GM18498 (cell line): ENCODE measurements around the gene OLFML3.

Experiments used
- ATAC-seq: cut with Tn5 transposase; IDR thresholded peaks from one replicate; pipeline ENCODE4 v1.9.1; 2021; ENCODE audit warnings: mild to moderate bottlenecking, moderate library complexity; ENCODE audit not compliant: unreplicated experiment

Gene OLFML3

DNA sequence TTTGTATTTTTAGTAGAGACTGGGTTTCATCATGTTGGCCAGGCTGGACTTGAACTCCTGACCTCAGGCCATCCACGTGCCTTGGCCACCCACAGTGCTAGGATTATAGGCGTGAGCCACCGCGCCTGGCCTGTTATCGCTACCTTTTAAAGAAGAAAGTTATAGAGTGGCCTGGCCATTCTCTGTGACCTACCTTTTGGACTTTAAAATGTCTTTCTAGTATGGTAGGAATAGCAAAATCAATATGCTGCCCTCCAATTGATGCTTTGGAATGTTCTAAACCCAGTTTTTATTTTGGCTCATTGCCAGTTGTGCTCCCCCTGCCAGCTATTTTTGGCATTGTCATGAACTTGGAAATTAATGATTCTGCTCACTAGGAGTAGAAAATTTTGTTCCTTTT is 30.3 kb upstream of the OLFML3 start:
- no peak for ATAC-seq

DNA sequence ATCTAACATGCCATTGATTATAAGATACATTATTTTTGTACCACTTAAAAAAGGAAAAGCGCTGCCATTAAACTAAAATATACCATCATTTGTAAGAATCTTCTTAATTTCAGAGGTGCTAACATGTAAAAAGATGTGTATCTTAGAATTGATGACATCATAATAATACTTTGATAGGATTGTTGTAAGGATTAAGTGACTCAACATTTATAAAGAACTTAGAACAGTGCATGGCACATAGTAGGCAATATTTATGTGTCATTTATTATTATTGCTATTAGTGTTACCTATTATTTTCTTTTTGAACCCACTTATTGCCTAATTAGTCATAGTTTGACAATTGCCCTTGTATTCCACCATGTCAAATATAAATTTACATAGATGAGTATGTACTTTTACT is 28.4 kb upstream of the OLFML3 start:
- no peak for ATAC-seq

DNA sequence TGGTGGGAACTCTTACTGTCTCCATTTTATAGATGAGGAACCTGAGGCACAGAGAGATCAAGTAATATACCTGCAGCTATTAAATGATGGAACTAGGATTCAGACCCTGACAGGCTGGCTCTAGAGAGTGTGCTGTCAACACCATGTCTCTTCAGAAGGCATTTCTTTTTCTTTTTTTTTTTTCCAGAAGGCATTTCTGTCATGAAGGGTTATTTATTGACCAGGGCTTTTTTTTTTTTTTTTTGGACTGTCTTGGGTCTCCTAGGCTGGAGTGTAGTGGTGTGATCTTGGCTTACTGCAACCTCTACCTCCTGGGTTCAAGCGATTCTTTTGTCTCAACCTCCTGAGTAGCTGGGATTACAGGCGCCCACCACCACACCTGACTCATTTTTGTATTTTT is 27.6 kb upstream of the OLFML3 start:
- ATAC-seq = no peak

DNA sequence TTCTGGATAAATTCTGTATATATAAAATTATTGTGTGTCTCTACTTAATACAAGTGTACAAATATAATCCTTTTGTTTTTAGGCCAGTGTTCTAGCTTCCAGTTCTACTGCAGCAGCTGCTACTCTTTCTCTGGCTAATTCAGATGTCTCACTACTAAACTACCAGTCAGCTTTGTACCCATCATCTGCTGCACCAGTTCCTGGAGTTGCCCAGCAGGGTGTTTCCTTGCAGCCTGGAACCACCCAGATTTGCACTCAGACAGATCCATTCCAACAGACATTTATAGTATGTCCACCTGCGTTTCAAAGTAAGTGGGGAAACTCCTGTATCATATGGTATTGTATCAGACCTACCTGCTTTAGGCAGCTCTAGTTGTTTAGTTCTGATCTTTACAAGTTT is 21.3 kb upstream of the OLFML3 start:
- ATAC-seq = no peak

GRCh38 chr1:113958691-113959090 is 20.6 kb upstream of the OLFML3 start:
- ATAC-seq = no peak

GRCh38 chr1:113963281-113963906 is 15.9 kb upstream of the OLFML3 start:
- ATAC-seq = no peak

DNA sequence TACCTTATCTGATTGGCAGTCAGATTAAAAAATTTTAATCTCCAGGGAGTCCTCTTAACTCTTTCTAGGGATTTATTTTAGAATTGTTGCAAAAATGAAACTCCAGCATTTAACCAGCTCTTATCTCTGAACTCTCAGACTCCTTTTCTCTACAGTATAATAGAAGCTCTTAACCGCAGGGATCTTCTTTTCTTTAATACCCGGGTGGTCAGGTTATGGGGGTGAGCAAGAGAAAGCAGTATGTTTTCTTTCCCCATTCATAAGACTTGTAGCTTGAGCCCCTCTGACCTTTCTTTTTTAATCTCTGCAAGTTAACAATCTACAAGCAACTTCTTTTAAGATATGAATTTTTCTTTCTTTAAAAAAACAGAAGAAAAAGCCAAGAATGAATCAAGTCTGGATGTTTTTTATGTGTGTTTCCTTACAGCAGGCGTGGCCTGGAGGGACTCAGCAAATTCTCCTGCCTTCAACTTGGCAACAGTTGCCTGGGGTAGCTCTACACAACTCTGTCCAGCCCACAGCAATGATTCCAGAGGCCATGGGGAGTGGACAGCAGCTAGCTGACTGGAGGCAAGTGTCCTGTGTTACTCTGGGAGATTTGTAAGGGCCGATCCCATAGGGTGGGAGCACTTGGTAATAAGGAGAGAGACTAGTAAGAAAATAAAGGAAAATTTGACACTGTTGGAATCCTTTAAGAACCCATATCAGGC is 13.4 kb upstream of the OLFML3 start:
- ATAC-seq = no peak

- no peak for ATAC-seq
Measured at GRCh38 chr1:113972954-113973353, 6.3 kb upstream of the OLFML3 start.

DNA sequence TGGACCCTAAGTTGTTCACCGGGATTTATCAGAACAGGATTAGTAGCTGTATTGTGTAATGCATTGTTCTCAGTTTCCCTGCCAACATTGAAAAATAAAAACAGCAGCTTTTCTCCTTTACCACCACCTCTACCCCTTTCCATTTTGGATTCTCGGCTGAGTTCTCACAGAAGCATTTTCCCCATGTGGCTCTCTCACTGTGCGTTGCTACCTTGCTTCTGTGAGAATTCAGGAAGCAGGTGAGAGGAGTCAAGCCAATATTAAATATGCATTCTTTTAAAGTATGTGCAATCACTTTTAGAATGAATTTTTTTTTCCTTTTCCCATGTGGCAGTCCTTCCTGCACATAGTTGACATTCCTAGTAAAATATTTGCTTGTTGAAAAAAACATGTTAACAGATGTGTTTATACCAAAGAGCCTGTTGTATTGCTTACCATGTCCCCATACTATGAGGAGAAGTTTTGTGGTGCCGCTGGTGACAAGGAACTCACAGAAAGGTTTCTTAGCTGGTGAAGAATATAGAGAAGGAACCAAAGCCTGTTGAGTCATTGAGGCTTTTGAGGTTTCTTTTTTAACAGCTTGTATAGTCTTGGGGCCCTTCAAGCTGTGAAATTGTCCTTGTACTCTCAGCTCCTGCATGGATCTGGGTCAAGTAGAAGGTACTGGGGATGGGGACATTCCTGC is 3.9 kb upstream of the OLFML3 start:
- ATAC-seq = no peak

- no peak for ATAC-seq
Measured at GRCh38 chr1:113976609-113977278, 2.5 kb upstream of the OLFML3 start.

- no peak for ATAC-seq
Measured at GRCh38 chr1:113977906-113978305, 1.4 kb upstream of the OLFML3 start.

DNA sequence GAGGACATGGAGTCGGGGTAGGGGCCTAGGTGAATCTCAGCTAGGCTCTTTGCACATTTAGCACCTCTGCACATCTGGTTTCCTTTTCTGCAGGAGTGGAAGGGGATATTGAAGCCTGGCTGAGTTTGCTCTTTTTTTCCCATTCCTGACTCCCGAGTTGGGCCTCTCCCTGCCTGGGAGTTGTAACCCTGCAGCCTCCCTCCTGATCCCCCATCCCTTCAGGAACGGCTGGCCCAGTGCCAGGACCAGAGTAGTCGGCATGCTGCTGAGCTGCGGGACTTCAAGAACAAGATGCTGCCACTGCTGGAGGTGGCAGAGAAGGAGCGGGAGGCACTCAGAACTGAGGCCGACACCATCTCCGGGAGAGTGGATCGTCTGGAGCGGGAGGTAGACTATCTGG is 836 bp downstream of the OLFML3 start:
- ATAC-seq = no peak

GRCh38 chr1:113981962-113982931 is 3.0 kb downstream of the OLFML3 start:
- ATAC-seq = no peak

DNA sequence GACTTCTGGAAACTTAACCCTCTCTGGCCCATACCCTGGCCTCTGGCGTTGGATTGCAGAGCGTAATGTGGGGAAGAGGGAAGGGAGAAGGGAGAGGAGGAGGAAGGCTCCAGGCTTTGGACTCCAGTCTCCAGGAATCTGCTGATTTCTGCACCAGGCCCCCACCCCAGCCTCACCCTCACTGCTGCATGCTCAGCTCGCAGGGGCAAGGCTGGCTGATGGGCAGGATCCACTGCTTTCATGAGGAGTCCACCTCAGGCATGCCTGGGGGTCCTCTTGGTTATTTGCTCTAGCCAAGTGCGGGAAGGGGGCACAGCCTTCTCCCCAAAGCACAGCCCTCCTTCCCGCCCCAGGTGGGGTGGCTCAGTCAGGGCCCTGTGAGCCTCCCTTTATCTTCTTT is 3.7 kb downstream of the OLFML3 start:
- ATAC-seq = no peak

GRCh38 chr1:113983391-113983790 is 4.1 kb downstream of the OLFML3 start:
- ATAC-seq = no peak

DNA sequence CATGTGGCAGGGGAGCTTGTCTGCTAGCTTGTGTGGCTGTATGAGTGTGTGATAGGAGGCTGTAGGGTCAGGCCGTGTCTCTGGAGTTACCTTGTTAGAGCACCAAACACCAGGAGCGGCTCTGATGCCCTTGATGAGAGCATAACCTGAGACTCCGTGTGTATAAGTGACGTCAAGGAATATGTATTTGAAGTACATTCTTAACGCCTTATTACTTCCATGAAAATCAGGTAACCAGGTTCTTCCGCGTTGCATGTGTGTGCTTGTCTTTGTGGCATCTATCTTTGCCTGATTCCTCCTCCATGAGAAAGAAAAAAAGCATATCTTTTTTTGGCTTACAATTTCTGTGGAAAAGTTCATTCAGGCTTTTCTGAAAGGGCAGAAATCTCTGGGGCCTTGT is 4.6 kb downstream of the OLFML3 start:
- ATAC-seq = no peak

GRCh38 chr1:113984710-113985109 is 5.4 kb downstream of the OLFML3 start:
- no peak for ATAC-seq

GRCh38 chr1:113986802-113987201 is 7.5 kb downstream of the OLFML3 start:
- ATAC-seq = no peak

DNA sequence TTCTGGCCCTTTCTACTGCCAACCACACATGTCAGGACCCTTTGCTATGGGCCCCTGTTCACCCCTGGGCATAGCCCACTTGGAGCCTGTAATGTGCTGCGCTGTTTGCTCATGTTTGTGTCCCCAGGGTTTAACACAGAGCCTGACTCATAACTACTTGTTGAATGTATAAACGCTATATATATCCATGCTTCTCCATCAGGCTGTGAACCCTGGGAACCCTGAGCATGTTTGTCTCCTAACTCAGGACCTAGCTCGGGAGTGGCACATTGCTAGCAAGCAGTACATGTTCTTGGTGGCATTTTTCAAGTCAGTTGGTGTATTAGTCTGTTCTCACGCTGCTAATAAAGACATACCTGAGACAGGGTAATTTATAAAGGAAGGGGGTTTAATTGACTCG is 8.0 kb downstream of the OLFML3 start:
- ATAC-seq = no peak

DNA sequence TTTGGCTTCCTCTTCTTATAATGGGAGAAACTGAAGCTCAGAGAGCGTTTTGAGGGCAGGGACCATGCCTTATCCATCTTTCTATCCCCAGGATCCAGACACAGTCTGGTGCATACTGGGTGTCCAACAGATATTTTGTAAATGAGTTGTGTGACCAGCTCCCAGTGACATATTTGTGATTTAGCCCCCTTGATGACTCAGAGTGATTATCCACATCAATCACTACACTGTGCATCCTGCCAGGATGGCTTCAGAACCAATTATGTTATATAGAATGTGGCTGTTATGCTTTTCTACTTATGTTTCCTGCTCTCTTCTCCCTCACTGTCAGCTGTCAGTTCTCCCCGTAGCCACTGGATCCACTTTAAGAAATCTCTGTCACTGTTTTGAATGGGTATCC is 11.3 kb downstream of the OLFML3 start:
- no peak for ATAC-seq

DNA sequence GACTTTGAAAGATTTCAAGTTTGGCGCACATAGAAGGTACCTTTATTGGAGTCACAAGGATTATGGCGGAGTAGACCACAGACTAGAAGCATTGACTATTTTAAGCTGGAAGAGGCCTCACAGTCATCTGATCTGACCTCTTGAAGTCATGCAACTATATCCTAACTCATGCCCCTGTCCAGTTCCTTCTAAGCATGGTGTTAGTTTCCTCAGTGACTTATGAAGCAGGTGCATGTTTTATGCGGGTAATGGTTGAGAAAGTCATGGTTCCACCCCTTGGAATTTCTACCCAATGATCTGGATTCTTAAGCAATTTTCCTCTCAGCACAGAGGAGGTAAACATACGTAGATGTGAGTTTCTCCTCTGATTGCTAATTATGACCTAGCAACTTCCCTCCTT is 11.7 kb downstream of the OLFML3 start:
- ATAC-seq = no peak
